ENCODE data around the gene ATXN1. TPM values are rescaled to one million over a fixed set of nuclear protein-coding genes. Genes with fewer than 3 reads are reported as not detected.

Gene ATXN1
- total and polyA plus RNA-seq, 2 donors from 2014 or later: 4.2 to 58.2 TPM

DNA sequence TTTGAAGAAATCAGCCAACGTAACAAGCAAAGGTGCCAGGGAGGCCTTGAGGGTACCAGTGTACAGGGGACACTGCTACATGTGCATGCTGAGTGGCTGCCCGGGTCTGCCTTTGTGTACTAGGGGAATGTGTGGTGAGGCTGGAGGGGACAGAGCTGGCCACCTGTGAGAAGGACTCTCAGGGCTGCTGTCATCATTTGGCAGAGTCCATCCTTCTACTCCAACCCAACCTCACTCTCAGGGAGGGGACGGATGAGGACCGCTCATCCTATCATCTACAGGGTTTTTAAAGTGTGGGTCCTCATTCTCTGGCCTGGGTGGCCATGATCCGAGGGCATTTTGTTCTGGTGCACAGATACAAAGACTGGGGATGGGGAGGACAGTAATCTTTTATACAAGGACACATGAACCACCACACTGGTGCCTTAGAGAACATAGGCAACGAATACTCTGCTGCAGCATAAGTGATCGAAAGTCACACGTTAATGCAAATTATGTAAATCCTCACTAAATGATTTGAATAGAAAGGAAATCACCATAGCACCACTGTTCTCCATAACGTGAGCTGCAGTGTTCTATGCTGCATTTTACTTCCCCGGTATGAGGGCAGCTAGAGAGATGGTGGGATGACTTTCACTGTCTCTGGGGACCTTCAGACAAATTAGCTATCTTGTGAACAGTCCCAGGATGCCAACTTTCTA is 341.5 kb downstream of the ATXN1 start:
- H3K27me3 ChIP-seq (ENCODE audit: control insufficient read depth, insufficient read depth, low read length): no peaks in the 10 kb centered on the region
- DNase-seq (no peak), FAIRE-seq (no peak)
- no peak overlapping the region for H3K4me3 ChIP-seq (ENCODE audit: low read length in 3 of 3)
- no peak overlapping the region for H3K9ac ChIP-seq (ENCODE audit: low read length in 3 of 3)
- no peaks in the 10 kb centered on the region for H3K9me3 ChIP-seq (ENCODE audit: control insufficient read depth in 2 of 3, insufficient read depth in 1 of 3, low read length in 3 of 3)
- peaks cover 0 to 3% (median 0%) of the 10 kb centered on the region in 3 donors for H3K4me1 ChIP-seq (ENCODE audit: control insufficient read depth in 2 of 3, insufficient read depth in 2 of 3, low read depth in 1 of 3, low read length in 3 of 3)
- intact Hi-C loops (cut with DNase I): no loop called here
- H3K36me3 ChIP-seq (ENCODE audit: control insufficient read depth in 2 of 3, insufficient read depth in 3 of 3, low read length in 3 of 3): no peaks in the 10 kb centered on the region
- TF ChIP-seq, protein P1, sequence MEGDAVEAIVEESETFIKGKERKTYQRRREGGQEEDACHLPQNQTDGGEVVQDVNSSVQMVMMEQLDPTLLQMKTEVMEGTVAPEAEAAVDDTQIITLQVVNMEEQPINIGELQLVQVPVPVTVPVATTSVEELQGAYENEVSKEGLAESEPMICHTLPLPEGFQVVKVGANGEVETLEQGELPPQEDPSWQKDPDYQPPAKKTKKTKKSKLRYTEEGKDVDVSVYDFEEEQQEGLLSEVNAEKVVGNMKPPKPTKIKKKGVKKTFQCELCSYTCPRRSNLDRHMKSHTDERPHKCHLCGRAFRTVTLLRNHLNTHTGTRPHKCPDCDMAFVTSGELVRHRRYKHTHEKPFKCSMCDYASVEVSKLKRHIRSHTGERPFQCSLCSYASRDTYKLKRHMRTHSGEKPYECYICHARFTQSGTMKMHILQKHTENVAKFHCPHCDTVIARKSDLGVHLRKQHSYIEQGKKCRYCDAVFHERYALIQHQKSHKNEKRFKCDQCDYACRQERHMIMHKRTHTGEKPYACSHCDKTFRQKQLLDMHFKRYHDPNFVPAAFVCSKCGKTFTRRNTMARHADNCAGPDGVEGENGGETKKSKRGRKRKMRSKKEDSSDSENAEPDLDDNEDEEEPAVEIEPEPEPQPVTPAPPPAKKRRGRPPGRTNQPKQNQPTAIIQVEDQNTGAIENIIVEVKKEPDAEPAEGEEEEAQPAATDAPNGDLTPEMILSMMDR (IDR thresholded peaks at IDR 0.05; ENCODE audit: borderline replicate concordance, extremely low read depth, insufficient read depth): no peak
- no peak overlapping the region for H3K27ac ChIP-seq (ENCODE audit: low read depth in 2 of 2, low read length in 2 of 2)

DNA sequence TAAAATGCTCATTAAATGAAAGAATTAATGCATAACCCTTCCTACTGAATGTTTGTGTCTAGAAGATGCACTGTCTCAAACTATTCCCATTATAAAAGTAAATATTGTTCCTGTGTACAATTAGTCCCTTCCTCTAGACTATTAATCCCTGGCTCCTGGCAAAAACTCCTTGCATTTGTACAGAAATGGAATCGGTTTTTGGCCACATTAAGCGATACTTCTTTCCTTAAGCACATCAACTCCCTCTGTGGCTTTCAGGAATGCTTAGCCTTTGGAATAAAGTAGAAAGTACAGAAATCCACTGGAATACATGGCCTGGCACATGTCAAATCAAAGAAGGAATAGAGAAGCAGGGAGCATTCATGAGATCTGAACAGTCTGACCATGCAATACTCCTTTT is 343.1 kb downstream of the ATXN1 start:
- intact Hi-C loops (cut with DNase I): no loop called here
- Histone ChIP-seq H3K27ac (ENCODE audit: low read depth in 2 of 2, low read length in 2 of 2) (no peak overlapping the region), H3K27me3 (ENCODE audit: control insufficient read depth, insufficient read depth, low read length) (no peaks in the 10 kb centered on the region), H3K36me3 (ENCODE audit: control insufficient read depth in 2 of 3, insufficient read depth in 3 of 3, low read length in 3 of 3) (no peaks in the 10 kb centered on the region), H3K4me1 (ENCODE audit: control insufficient read depth in 2 of 3, insufficient read depth in 2 of 3, low read depth in 1 of 3, low read length in 3 of 3) (peaks cover 0 to 3% (median 0%) of the 10 kb centered on the region in 3 donors), H3K9me3 (ENCODE audit: control insufficient read depth in 2 of 3, insufficient read depth in 1 of 3, low read length in 3 of 3) (no peaks in the 10 kb centered on the region), H3K9ac (ENCODE audit: low read length in 3 of 3) (no peak overlapping the region), H3K4me3 (ENCODE audit: low read length in 3 of 3) (no peak overlapping the region)
- DNase-seq: no peak
- TF ChIP-seq, protein P1 (IDR thresholded peaks at IDR 0.05; ENCODE audit: borderline replicate concordance, extremely low read depth, insufficient read depth): no peak
- FAIRE-seq: no peak

DNA sequence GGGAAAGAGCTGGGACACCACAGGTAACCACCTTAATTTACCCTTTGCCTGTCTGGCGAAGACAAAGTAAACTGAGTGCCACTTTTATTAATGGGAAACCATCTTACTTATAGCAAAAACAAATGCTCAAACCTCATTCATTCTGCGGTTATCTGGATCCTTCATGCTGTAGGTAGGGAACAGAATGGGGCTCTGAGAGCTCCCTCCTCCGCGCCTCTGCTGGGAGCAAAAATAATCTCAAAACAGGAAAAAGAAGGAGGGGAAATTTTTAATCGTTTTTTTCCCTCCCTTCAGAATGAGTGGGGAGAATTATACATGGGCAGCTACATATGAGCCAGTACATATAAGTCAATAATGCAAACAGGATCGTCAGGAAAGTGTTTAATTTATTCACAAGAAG is 345.6 kb downstream of the ATXN1 start:
- H3K36me3 ChIP-seq (ENCODE audit: control insufficient read depth in 2 of 3, insufficient read depth in 3 of 3, low read length in 3 of 3): no peaks in the 10 kb centered on the region
- H3K9me3 ChIP-seq (ENCODE audit: control insufficient read depth in 2 of 3, insufficient read depth in 1 of 3, low read length in 3 of 3): no peaks in the 10 kb centered on the region
- no peaks in the 10 kb centered on the region for H3K27me3 ChIP-seq (ENCODE audit: control insufficient read depth, insufficient read depth, low read length)
- DNase-seq (no peak), FAIRE-seq (no peak)
- no peak overlapping the region for H3K9ac ChIP-seq (ENCODE audit: low read length in 3 of 3)
- no peak overlapping the region for H3K4me3 ChIP-seq (ENCODE audit: low read length in 3 of 3)
- intact Hi-C loops (cut with DNase I): no loop called here
- H3K27ac ChIP-seq (ENCODE audit: low read depth in 2 of 2, low read length in 2 of 2): no peak overlapping the region
- no peaks in the 10 kb centered on the region for H3K4me1 ChIP-seq (ENCODE audit: control insufficient read depth in 2 of 3, insufficient read depth in 2 of 3, low read depth in 1 of 3, low read length in 3 of 3)
- TF ChIP-seq, protein P1 (IDR thresholded peaks at IDR 0.05; ENCODE audit: borderline replicate concordance, extremely low read depth, insufficient read depth): no peak

DNA sequence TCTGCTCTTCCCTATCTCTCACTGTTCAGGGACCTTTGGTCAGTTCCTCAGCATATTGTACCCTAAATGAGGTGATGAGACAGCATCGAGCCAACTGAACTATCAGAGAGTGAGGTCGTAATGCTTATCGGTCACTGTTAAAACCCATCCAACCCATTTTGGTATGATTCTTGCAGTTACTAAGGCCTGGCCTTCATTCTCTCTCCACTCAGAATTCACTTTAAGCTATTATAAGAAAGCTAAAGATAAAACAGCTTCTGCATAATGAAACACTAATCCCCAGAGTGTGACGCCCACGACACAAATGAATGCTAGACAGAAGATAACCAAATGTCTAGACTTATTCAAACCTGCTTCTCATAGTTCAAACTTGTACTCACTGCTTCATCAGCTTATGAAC is 347.1 kb downstream of the ATXN1 start:
- Histone ChIP-seq H3K27ac (ENCODE audit: low read depth in 2 of 2, low read length in 2 of 2) (no peak overlapping the region), H3K36me3 (ENCODE audit: control insufficient read depth in 2 of 3, insufficient read depth in 3 of 3, low read length in 3 of 3) (no peaks in the 10 kb centered on the region), H3K4me3 (ENCODE audit: low read length in 3 of 3) (no peak overlapping the region), H3K9ac (ENCODE audit: low read length in 3 of 3) (no peak overlapping the region), H3K9me3 (ENCODE audit: control insufficient read depth in 2 of 3, insufficient read depth in 1 of 3, low read length in 3 of 3) (no peaks in the 10 kb centered on the region), H3K27me3 (ENCODE audit: control insufficient read depth, insufficient read depth, low read length) (no peaks in the 10 kb centered on the region), H3K4me1 (ENCODE audit: control insufficient read depth in 2 of 3, insufficient read depth in 2 of 3, low read depth in 1 of 3, low read length in 3 of 3) (no peaks in the 10 kb centered on the region)
- intact Hi-C loops (cut with DNase I): no loop called here
- TF ChIP-seq, protein P1 (IDR thresholded peaks at IDR 0.05; ENCODE audit: borderline replicate concordance, extremely low read depth, insufficient read depth): no peak
- FAIRE-seq (no peak), DNase-seq (no peak)
